ENCODE measurements around the gene TLE6.
"Not testable (repeated sequence)": the region's sequence is repeated elsewhere in the genome, so short reads cannot be mapped to it uniquely, and the experiment has no call there.

The TLE6 gene

DNA sequence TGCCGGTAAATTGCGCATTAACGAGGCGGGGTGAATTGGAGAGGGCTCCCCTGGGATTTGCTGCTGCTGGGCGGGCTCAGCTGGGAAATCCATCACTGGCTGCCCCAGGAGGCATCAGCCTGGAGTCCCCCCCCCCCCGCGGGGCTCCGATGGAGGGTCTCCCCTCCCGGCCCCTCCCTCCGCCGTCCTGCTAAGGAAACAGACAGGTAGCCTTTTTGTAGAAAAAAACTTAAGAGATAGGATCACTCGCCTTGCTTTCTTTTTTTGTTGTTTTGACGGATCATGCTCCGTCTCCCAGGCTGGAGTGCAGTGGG lies 6.8 kb downstream of the TLE6 start:
- no peak for DNase-seq
- TF ChIP-seq, protein P1, sequence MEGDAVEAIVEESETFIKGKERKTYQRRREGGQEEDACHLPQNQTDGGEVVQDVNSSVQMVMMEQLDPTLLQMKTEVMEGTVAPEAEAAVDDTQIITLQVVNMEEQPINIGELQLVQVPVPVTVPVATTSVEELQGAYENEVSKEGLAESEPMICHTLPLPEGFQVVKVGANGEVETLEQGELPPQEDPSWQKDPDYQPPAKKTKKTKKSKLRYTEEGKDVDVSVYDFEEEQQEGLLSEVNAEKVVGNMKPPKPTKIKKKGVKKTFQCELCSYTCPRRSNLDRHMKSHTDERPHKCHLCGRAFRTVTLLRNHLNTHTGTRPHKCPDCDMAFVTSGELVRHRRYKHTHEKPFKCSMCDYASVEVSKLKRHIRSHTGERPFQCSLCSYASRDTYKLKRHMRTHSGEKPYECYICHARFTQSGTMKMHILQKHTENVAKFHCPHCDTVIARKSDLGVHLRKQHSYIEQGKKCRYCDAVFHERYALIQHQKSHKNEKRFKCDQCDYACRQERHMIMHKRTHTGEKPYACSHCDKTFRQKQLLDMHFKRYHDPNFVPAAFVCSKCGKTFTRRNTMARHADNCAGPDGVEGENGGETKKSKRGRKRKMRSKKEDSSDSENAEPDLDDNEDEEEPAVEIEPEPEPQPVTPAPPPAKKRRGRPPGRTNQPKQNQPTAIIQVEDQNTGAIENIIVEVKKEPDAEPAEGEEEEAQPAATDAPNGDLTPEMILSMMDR (IDR thresholded peaks at IDR 0.05; ENCODE audit: low read depth, low read length): no peak
- Histone ChIP-seq H3K27me3 (no peaks in the 10 kb centered on the region), H3K9me3 (no peaks in the 10 kb centered on the region), H3K4me3 (ENCODE audit: low read depth, low read length) (no peak overlapping the region; the same call in 1 of the 2 replicates), H3K4me1 (peaks cover 28% of the 10 kb centered on the region), H3K36me3 (no peaks in the 10 kb centered on the region)

DNA sequence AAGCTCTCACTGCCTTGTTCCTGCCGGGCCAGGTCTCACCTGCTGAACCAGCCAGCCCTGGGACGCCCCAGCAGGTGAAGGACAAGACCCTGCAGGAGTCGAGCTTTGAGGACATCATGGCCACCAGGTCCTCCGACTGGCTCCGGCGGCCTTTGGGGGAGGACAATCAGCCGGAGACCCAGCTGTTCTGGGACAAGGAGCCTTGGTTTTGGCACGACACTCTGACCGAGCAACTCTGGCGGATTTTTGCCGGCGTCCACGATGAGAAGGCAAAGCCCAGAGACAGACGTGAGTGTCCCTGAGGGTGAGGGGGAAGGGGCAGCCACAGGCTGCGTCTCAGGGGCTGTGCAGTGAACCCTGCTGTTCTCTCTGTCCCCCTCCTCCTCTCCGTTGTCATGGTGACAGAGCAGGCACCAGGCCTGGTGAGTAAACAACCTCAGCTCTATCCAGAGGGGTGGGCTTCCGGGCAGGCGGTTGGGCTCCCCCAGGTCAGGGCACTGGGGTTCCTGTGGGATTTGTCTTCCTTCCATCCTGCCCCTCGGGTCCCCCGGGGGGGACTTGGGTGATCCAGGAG lies 9.7 kb downstream of the TLE6 start:
- TF ChIP-seq, protein P1 (IDR thresholded peaks at IDR 0.05; ENCODE audit: low read depth, low read length): no peak
- Histone ChIP-seq H3K9me3 (no peaks in the 10 kb centered on the region), H3K4me3 (ENCODE audit: low read depth, low read length) (peak overlapping the region; percentile 40), H3K4me1 (peaks cover 28% of the 10 kb centered on the region), H3K27me3 (no peaks in the 10 kb centered on the region), H3K36me3 (no peaks in the 10 kb centered on the region)
- peak; percentile 83 for DNase-seq

DNA sequence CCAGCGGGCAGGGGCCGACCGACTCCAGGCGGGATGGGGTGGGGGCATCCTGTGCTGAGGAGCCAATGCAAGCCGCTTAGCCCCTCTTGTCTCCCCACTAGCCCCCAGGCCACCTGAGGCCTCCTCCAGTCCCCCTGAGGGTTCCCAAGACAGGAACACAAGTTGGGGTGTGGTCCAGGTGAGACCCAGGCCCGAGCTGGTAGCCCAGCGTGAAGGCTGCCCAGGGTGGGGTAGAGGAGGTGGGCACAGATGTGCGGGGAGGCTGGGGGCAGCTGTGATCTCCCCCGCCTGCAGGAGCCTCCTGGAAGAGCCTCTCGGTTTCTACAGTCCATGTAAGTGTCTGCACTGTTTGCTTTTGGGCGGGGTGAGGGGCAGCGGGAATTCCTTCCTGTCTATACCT lies 10.4 kb downstream of the TLE6 start:
- H3K27me3 ChIP-seq: no peaks in the 10 kb centered on the region
- no peak for DNase-seq
- TF ChIP-seq, protein P1 (IDR thresholded peaks at IDR 0.05; ENCODE audit: low read depth, low read length): no peak
- no peak overlapping the region for H3K4me3 ChIP-seq (ENCODE audit: low read depth, low read length)
- no peaks in the 10 kb centered on the region for H3K9me3 ChIP-seq
- H3K4me1 ChIP-seq: peaks cover 25% of the 10 kb centered on the region
- no peaks in the 10 kb centered on the region for H3K36me3 ChIP-seq

DNA sequence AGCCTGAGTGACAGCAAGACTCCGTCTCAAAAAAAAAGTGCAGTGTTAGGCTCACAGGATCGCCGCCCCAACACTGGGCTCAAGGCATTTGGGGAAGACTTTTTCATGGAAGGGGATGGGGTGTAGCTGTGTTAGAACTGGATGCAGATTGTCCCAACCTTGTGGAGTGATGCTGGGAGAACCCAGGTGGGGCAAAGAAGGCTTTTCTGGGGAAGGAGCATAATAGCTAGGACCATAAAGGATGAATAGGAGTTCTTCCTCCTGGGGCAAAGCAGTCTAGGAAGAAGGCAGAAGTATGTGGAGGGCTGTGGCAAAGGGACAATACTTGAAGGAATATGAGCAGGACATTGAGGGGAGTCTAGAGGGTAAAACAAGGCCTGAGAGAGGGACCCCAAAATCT lies 11.2 kb downstream of the TLE6 start:
- no peak overlapping the region for H3K4me3 ChIP-seq (ENCODE audit: low read depth, low read length)
- TF ChIP-seq, protein P1 (IDR thresholded peaks at IDR 0.05; ENCODE audit: low read depth, low read length): no peak
- H3K36me3 ChIP-seq: no peaks in the 10 kb centered on the region
- H3K27me3 ChIP-seq: no peaks in the 10 kb centered on the region
- no peak for DNase-seq
- H3K9me3 ChIP-seq: no peaks in the 10 kb centered on the region
- H3K4me1 ChIP-seq: peaks cover 20% of the 10 kb centered on the region

DNA sequence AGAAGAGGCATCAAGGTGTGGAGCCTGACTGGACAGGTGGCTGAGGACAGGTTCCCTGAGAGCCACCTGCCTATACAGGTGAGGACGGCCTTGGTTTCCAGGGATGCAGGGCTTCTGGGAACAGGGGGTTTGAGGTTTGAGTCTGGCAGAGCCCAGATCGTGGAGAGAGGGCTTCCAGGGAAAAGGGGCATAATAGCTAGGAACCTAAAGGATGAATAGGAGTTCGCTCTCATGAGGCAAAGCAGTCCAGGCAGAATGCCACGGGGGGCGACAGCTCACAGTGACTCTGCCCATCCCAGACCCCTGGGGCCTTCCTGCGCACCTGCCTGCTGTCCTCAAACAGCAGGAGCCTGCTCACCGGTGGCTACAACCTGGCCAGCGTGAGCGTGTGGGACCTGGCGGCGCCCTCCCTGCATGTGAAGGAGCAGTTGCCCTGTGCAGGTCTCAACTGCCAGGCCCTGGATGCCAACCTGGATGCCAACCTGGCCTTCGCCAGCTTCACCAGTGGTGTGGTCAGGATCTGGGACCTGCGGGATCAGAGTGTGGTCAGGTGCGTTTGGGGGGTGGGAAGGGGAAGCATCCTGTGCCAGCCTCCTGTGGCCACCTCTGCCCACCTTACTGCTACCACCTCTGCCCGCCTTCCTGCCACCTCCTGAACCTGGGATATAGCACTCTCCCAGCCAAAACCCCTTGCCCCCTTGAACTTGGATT lies 12.0 kb downstream of the TLE6 start:
- no peak overlapping the region for H3K4me3 ChIP-seq (ENCODE audit: low read depth, low read length)
- no peaks in the 10 kb centered on the region for H3K9me3 ChIP-seq
- DNase-seq: no peak
- H3K36me3 ChIP-seq: no peaks in the 10 kb centered on the region
- H3K27me3 ChIP-seq: no peaks in the 10 kb centered on the region
- H3K4me1 ChIP-seq: peaks cover 18% of the 10 kb centered on the region
- TF ChIP-seq, protein P1 (IDR thresholded peaks at IDR 0.05; ENCODE audit: low read depth, low read length): no peak

DNA sequence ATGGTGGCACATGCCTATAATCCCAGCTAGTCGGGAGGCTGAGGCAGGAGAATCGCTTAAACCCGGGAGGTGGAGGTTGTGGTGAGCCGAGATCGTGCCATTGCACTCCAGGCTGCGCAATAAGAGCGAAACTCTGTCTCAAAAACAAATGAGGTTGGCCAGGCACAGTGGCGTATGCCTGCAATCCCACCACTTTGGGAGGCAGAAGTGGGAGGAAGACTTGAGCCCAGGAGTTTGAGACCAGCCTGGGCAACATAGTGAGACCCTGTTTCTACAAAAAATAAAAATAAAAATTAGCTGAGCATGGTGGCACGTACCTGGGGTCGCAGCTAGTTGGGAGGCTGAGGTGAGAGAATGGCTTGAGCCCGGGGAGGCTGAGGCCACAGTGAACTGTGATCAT lies 15.0 kb downstream of the TLE6 start:
- DNase-seq; H3K27me3 ChIP-seq; H3K9me3 ChIP-seq; H3K4me3 ChIP-seq (ENCODE audit: low read depth, low read length); H3K4me1 ChIP-seq; H3K36me3 ChIP-seq: not testable (repeated sequence)

Measured in BE2C (cell line).